HFFc6 (cell line): Measurements from ENCODE around the gene SUGT1. TPM values are rescaled to one million over a fixed set of nuclear protein-coding genes. Genes with fewer than 3 reads are reported as not detected.
A peak's percentile ranks its signal among the peaks of the same experiment; 100 is the strongest.
"Not testable (repeated sequence)": the region's sequence is repeated elsewhere in the genome, so short reads cannot be mapped to it uniquely, and the experiment has no call there.

Source experiments
- DNase-seq: peaks from one replicate; pipeline ENCODE4 v3.0.0-alpha.2; 2018
- H3K27ac Mint-ChIP-seq: 2 replicates; pipeline ENCODE4 v1.8.0; 2020; ENCODE audit warnings: mild to moderate bottlenecking, mixed read lengths
- H3K27me3 Mint-ChIP-seq: 2 replicates; pipeline ENCODE4 v1.8.0; 2021; ENCODE audit warnings: mild to moderate bottlenecking, moderate library complexity, mixed read lengths; ENCODE audit not compliant: insufficient read depth
- H3K36me3 Mint-ChIP-seq: 2 replicates; pipeline ENCODE4 v1.8.0; 2021; ENCODE audit warnings: low read depth, mixed read lengths
- H3K4me1 Mint-ChIP-seq: 2 replicates; pipeline ENCODE4 v1.8.0; 2020; ENCODE audit warnings: low read depth, mixed read lengths
- H3K4me3 Mint-ChIP-seq: 2 replicates; pipeline ENCODE4 v1.8.0; 2020; ENCODE audit warnings: mild to moderate bottlenecking, moderate library complexity, mixed read lengths
- H3K9me3 Mint-ChIP-seq: 2 replicates; pipeline ENCODE4 v1.8.0; 2020; ENCODE audit warnings: mild to moderate bottlenecking, mixed read lengths
- total RNA-seq, 6 experiments: library from RNA; stranded (reverse); fragmentation: NEBNext Ultra II Directional; extraction: Animal tissue kit (Norgen Biotek cat#: 25700); gene quantifications; 2 replicates in 1 of 6; 3 replicates in 5 of 6; pipeline ENCODE4 v1.2.3, GENCODE V29; 2021
- TF ChIP-seq, protein P1 (sequence below): fragments of 200-600 bp; sonication (generic); IDR thresholded peaks from 2 replicates; pipeline ENCODE4 v1.5.0; 2021; ENCODE audit warnings: antibody characterized with exemption, mild to moderate bottlenecking

SUGT1 gene
- total RNA-seq, 6 experiments from 2014 or later, result 66.0 to 83.5 (median 67.8) TPM

DNA sequence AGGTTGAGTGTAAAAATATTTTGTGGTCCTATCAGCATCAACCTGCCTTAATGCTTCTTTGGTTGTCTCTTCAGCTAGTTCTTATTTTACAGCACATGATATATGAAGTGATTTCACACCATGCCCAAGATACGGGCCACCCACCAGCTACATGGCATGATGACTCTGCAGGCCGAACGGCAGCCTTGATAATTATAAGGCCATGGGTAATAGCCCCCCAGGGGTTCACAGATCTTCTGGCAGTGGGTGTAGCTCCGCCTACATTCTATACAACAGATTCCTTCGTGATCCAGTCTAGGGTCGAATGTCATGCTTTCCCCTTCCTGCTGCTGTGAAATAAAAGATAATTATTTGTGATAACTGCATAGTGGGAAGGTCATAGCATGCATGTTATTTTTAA, 50.8 kb downstream of the SUGT1 start:
- DNase-seq, result no peak

GRCh38 chr13:52706081-52706480, 53.4 kb downstream of the SUGT1 start:
- Mint-ChIP-seq H3K4me3 (no peak overlapping the region), H3K36me3 (no peaks in the 10 kb centered on the region), H3K4me1 (no peaks in the 10 kb centered on the region), H3K27me3 (peaks cover 2% of the 10 kb centered on the region), H3K27ac (no peak overlapping the region), H3K9me3 (no peaks in the 10 kb centered on the region)
- no peak for DNase-seq
- TF ChIP-seq, protein P1, sequence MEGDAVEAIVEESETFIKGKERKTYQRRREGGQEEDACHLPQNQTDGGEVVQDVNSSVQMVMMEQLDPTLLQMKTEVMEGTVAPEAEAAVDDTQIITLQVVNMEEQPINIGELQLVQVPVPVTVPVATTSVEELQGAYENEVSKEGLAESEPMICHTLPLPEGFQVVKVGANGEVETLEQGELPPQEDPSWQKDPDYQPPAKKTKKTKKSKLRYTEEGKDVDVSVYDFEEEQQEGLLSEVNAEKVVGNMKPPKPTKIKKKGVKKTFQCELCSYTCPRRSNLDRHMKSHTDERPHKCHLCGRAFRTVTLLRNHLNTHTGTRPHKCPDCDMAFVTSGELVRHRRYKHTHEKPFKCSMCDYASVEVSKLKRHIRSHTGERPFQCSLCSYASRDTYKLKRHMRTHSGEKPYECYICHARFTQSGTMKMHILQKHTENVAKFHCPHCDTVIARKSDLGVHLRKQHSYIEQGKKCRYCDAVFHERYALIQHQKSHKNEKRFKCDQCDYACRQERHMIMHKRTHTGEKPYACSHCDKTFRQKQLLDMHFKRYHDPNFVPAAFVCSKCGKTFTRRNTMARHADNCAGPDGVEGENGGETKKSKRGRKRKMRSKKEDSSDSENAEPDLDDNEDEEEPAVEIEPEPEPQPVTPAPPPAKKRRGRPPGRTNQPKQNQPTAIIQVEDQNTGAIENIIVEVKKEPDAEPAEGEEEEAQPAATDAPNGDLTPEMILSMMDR, result no peak

More for the DNA sequence above, 50.8 kb downstream of the SUGT1 start:
- H3K27me3 Mint-ChIP-seq, result peaks cover 2% of the 10 kb centered on the region; the same call in 1 of the 2 replicates
- no peaks in the 10 kb centered on the region for H3K9me3 Mint-ChIP-seq
- TF ChIP-seq, protein P1, result no peak
- H3K36me3 Mint-ChIP-seq, result no peaks in the 10 kb centered on the region
- no peak overlapping the region for H3K27ac Mint-ChIP-seq
- H3K4me3 Mint-ChIP-seq, result no peak overlapping the region
- H3K4me1 Mint-ChIP-seq, result no peaks in the 10 kb centered on the region

DNA sequence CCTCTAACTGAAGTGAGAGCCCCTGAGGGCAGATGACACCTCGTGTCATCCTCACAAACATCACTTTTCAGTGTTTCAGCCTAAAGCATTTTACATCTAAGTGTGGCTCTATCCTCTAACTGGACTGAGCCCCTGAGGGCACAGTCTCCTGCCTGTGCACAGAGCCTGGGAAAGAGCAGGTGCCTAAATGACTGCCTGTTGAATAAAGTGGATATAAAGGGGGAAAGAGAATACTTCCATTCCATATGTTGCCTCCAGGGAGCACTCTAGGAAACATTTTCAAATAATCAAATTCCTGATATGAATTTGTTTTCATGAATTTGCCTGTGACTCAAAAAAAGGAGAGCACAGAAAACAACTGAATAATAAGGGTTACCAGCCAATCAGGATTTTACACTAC, 54.7 kb downstream of the SUGT1 start:
- Mint-ChIP-seq H3K27ac (no peak overlapping the region), H3K36me3 (no peaks in the 10 kb centered on the region), H3K9me3 (no peaks in the 10 kb centered on the region), H3K27me3 (peaks cover 2% of the 10 kb centered on the region), H3K4me3 (no peak overlapping the region), H3K4me1 (no peaks in the 10 kb centered on the region)
- DNase-seq, result peak; percentile 3
- TF ChIP-seq, protein P1, result peak; percentile 50

GRCh38 chr13:52708266-52708665, 55.6 kb downstream of the SUGT1 start:
- H3K27me3 Mint-ChIP-seq, H3K36me3 Mint-ChIP-seq, H3K27ac Mint-ChIP-seq, H3K4me1 Mint-ChIP-seq, H3K9me3 Mint-ChIP-seq, H3K4me3 Mint-ChIP-seq, DNase-seq: not testable (repeated sequence)

DNA sequence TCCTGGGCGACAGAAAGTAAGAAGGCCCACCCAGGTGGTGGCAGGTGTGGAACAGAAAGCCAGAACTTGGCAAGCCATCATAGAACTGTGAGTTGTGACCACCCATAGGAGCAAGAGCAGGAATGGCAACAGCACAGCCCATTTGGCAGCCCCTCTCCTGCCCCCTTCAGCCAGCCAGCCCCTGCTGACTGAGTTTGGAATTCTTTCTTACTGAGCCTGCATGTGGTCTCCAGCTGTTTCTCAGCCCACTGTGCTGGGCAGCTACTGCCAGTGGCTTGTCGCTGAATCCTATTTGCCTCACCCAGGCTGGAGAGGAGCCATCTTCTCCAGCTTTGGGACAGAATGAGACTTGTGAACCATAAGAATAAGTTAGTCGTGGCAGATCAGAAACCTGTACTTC, 58.6 kb downstream of the SUGT1 start:
- H3K27me3 Mint-ChIP-seq, result peaks cover 7% of the 10 kb centered on the region
- TF ChIP-seq, protein P1, result no peak
- H3K4me1 Mint-ChIP-seq, result no peaks in the 10 kb centered on the region
- H3K36me3 Mint-ChIP-seq, result no peaks in the 10 kb centered on the region
- no peaks in the 10 kb centered on the region for H3K9me3 Mint-ChIP-seq
- no peak for DNase-seq
- no peak overlapping the region for H3K27ac Mint-ChIP-seq
- H3K4me3 Mint-ChIP-seq, result no peak overlapping the region

DNA sequence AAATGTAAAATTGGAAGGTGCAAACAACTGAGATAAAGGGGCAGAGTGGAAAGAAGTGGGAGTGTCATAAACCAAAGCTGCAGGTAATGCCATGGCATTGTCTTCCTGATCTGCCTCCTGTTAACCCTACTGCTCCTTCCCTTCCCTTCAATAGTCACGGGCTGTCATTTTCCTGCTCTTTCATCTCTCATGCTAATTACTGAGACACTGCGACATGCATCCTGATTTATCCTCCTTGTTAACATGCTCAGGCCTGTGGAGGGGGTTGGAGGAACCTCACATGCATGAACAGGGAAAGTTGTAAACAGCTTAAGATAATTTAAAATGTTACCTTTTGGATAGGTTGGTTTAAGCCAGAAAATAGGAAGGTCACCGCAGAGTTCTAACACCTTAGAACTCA, 59.7 kb downstream of the SUGT1 start:
- Mint-ChIP-seq H3K4me3 (no peak overlapping the region), H3K4me1 (no peaks in the 10 kb centered on the region), H3K36me3 (no peaks in the 10 kb centered on the region), H3K27me3 (peaks cover 7% of the 10 kb centered on the region), H3K9me3 (no peaks in the 10 kb centered on the region), H3K27ac (no peak overlapping the region)
- DNase-seq, result no peak
- TF ChIP-seq, protein P1, result no peak
